H1 (cell line): Measurements from ENCODE around the gene DGKA. TPM values are rescaled to one million over a fixed set of nuclear protein-coding genes. Genes with fewer than 3 reads are reported as not detected.

ENCODE experiments used
- CHD2 ChIP-seq: IDR thresholded peaks from 2 replicates; pipeline ENCODE4 v1.6.1; 2012; ENCODE audit warnings: low read length, improper control_type of control experiment
- CHD7 ChIP-seq: fragments of 300-600 bp; sonication (generic); IDR thresholded peaks from 2 replicates; pipeline ENCODE4 v1.7.1; 2012; ENCODE audit warnings: low read length, moderate library complexity, mild to moderate bottlenecking, inconsistent platforms; ENCODE audit not compliant: insufficient replicate concordance
- CREB1 ChIP-seq: IDR thresholded peaks from 2 replicates; pipeline ENCODE4 v1.6.1; 2012; ENCODE audit warnings: inconsistent platforms
- CTBP2 ChIP-seq: IDR thresholded peaks from 2 replicates; pipeline ENCODE4 v1.7.0; 2011; ENCODE audit warnings: borderline replicate concordance, mild to moderate bottlenecking, moderate library complexity, mixed read lengths, low read length; ENCODE audit not compliant: insufficient read depth, insufficient read length
- E2F6 ChIP-seq: IDR thresholded peaks from 2 replicates; pipeline ENCODE4 v1.6.1; 2012; ENCODE audit warnings: inconsistent platforms
- FOSL1 ChIP-seq: IDR thresholded peaks from 2 replicates; pipeline ENCODE4 v1.6.1; 2011; ENCODE audit warnings: mild to moderate bottlenecking, low read depth, low read length, moderate library complexity; ENCODE audit not compliant: insufficient read depth
- KDM1A ChIP-seq: fragments of 200-600, 300-600 bp; sonication (generic); IDR thresholded peaks from 2 replicates; pipeline ENCODE4 v1.7.1; 2016; ENCODE audit warnings: mild to moderate bottlenecking, low read length, borderline replicate concordance
- SIX5 ChIP-seq: IDR thresholded peaks from 2 replicates; pipeline ENCODE4 v1.6.1; 2011; ENCODE audit warnings: mild to moderate bottlenecking, low read depth, low read length
- SP2 ChIP-seq: IDR thresholded peaks from 2 replicates; pipeline ENCODE4 v1.6.1; 2012; ENCODE audit warnings: mild to moderate bottlenecking, low read length, inconsistent platforms
- SRF ChIP-seq: IDR thresholded peaks from 2 replicates; pipeline ENCODE4 v1.6.1; 2011; ENCODE audit warnings: mild to moderate bottlenecking, low read depth, low read length, moderate library complexity
- polyA plus RNA-seq, 7 experiments: library from polyadenylated mRNA; depleted of rRNA in 3 of 7; stranded (reverse) in 5 of 7; unstranded in 2 of 7; fragments of >200 nt in 5 of 7; fragments of 200-250 nt in 2 of 7; gene quantifications; 1 replicate in 5 of 7; 2 replicates in 1 of 7; 4 replicates in 1 of 7; pipeline versions ENCODE4 v1.2.1 to v1.2.3, GENCODE V29; 2011 to 2013; ENCODE audit warnings: missing spikeins in 2 of 7, mixed read lengths in 2 of 7
- total RNA-seq: library from RNA; stranded (reverse); fragmentation: NEBNext Ultra II Directional; extraction: Animal tissue kit (Norgen Biotek cat#: 25700); gene quantifications from 2 replicates; pipeline ENCODE4 v1.2.1, GENCODE V29; 2021

Gene DGKA
- total and polyA plus RNA-seq, 2 of the 8 experiments (the other 6 are each of a cell fraction or from before 2014, with no cell fraction given), result 15.9 to 18.0 TPM

- TF ChIP-seq CHD7, result no peak
- TF ChIP-seq E2F6, result no peak
- TF ChIP-seq SP2, result no peak
- no peak for TF ChIP-seq FOSL1
- TF ChIP-seq KDM1A, result no peak
- no peak for TF ChIP-seq SRF
- no peak for TF ChIP-seq CHD2
- TF ChIP-seq CTBP2, result no peak
- no peak for TF ChIP-seq SIX5
- TF ChIP-seq CREB1, result 0 out of 2 replicates have a peak, but pooled peaks have one; percentile 7
These were observed 4.0 kb upstream of the DGKA start (continued) for GRCh38 chr12:55926738-55927587.
